Measurements from ENCODE around the gene HTRA3.

DNA sequence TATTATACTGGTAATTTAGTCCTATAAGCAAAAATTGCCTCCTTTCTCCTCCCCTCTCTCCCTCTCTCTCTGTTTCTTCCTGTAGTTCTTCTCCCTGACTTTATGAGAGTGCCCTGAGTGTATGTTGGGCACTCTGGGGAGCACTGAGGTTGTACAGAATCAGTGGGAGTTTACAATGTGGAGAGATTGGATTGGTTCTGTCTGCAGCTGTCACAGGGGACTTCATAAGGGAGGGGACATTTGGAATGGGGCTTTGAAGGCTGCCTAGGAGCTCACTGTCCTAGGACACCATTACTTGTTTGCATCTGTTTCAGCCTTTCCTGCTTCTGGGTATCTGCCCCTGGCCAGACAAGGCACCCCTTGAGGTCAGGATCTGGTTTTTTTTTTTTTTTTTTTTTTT is 47.6 kb upstream of the HTRA3 start:
- TF ChIP-seq POLR2A (IDR thresholded peaks at IDR 0.05) (no peak), CTCF (IDR thresholded peaks at IDR 0.05) (no peak), EP300 (IDR thresholded peaks at IDR 0.05) (no peak)

Measured in suprapubic skin (tissue), 3 donors.